GM19468 (cell line): ENCODE results near the gene CDK10.
"Not testable (repeated sequence)": the region's sequence is repeated elsewhere in the genome, so short reads cannot be mapped to it uniquely, and the experiment has no call there.

Source experiments
- ATAC-seq: cut with Tn5 transposase; IDR thresholded peaks from one replicate; pipeline ENCODE4 v1.9.1; 2021; ENCODE audit warnings: mild to moderate bottlenecking, moderate library complexity, moderate number of reproducible peaks; ENCODE audit not compliant: unreplicated experiment; ENCODE audit errors: extremely low read depth

Gene CDK10

GRCh38 chr16:89686520-89687091 is at the start of gene CDK10:
Gene CDK10, plus strand, starts transcription at chr16:89686689. Its CDS starts 22 bp downstream, at chr16:89686711.
- peak; percentile 55 for ATAC-seq

DNA sequence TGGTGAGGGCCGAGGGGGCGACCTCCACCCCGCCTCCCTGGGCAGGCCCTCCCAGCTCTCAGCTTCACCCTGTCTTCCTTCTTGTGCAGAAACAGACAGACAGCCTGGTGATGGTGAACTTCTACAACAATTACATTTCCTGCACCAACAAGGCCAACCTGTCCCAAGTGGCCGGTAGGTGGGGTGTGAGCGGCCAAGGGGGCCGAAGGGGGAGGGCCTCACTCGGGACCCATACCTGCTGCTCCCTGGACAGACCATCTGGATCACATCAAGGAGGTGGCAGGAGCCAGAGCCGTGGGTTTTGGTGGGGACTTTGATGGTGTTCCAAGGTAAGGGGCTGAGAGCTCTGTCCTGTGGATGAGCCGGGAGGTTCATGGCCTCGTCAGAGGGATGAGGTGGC is 49.1 kb upstream of the CDK10 start:
- ATAC-seq: no peak

DNA sequence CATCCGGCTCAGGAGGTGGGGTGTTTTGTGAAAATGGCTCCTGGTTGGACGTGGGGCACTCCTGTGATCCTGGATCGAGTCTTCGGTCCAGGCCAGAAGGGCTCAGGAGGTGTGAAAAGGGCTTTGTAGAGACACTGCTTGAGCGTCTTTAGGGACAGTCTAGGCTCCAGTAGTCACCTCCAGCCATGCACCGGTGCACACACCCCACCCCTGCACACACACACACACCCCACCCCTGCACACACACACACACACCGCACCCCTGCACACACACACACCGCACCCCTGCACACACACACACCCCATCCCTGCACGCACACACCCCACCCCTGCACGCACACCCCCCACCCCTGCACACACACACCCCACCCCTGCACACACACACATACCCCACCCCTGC is 48.0 kb upstream of the CDK10 start:
- ATAC-seq: no peak

- ATAC-seq: no peak
Measured at GRCh38 chr16:89639385-89639784, 47.1 kb upstream of the CDK10 start.

GRCh38 chr16:89641458-89642119 is 44.9 kb upstream of the CDK10 start:
- no peak for ATAC-seq

- no peak for ATAC-seq
Measured at GRCh38 chr16:89642574-89642973, 43.9 kb upstream of the CDK10 start.

- ATAC-seq: no peak
Measured at GRCh38 chr16:89643769-89644300, 42.7 kb upstream of the CDK10 start.

DNA sequence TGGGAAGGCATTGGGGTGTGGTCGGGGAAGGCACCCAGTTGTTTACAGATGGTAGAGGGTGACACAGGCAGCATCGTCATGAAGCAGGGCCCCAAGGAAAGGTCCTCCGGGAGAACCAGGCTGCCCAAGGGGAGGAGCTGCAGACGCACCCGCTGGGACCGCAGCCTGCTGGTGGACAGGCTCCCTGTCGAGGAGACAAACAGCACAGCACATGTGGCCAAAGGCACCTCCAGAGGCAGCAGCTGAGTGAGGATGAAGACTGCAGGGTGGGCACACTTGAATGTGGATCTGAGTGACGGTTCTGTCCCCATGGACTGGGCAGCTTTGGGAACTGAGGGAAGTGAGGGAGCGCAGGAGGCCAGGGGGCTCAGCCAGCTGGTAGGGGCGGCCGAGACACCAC is 41.4 kb upstream of the CDK10 start:
- ATAC-seq: no peak

GRCh38 chr16:89646270-89646669 is 40.2 kb upstream of the CDK10 start:
- no peak for ATAC-seq

DNA sequence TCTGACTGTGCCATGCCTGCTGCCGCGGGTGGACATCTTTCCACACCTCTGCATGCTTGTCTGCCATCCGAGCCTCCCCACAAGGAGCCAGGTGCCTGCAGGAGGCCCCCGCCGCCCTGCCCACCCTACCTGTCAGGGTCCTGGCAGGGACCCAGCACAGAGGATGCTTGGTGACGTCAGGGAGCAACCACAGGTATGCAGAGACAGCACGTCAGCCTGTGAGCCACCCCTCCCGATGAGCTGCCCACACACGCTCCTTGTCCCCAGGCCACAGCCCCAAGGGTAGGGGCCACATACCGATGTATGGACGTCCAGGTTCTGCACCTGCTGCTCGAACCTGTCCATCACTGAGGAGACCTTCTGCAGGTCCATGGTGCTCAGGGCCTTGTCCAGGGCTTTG is 39.6 kb upstream of the CDK10 start:
- ATAC-seq: no peak

DNA sequence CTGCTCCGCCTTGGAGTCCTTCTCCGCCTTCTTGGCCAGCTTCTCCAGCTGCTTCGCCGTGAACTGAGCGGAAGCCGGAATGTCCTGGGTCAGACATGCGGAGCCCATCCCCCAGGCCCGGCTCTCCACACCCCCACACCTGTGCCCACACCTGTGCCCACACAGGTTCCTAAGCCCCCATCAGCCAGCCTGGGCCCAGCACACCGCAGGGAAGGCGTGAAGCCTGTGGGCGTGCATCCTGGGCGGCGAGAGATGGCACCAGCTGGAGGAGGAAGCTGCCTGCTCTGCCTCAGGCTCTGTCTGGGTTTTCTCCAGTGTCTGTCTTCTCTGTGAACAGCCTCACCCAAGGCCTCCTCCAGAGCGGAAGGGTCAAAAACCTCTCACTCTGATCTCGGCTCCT is 34.9 kb upstream of the CDK10 start:
- ATAC-seq: no peak

DNA sequence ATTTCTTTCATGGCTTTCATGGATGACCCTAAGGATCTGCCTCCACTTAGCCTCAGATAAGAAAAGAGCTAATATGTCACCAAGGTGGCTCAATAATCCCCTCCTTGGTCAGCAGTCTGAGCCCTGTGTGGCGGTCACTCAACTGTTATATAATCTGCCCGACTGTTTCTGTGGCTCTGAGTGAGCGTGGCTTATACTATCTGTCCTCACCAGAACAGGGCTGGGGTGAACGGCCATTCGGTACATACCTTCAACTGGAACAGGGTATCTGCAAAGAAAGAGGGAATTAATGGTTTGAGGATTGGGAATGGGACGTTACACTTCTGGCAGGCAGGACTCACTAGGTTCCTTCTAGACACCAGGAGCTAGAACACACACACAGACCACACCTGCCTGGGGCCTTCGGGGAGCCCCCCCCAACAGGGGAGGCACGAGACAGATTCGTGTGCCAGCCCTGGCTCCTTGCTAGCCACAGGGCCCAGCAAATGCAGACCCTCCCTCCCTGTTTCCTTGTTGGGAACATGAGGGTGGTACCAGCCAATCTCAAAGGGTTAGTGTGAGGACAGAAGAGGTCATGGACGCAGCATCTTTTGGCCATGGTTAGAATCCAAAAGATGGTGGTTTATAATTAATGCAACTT is 32.7 kb upstream of the CDK10 start:
- no peak for ATAC-seq

GRCh38 chr16:89655062-89655643 is 31.3 kb upstream of the CDK10 start:
- ATAC-seq: no peak

DNA sequence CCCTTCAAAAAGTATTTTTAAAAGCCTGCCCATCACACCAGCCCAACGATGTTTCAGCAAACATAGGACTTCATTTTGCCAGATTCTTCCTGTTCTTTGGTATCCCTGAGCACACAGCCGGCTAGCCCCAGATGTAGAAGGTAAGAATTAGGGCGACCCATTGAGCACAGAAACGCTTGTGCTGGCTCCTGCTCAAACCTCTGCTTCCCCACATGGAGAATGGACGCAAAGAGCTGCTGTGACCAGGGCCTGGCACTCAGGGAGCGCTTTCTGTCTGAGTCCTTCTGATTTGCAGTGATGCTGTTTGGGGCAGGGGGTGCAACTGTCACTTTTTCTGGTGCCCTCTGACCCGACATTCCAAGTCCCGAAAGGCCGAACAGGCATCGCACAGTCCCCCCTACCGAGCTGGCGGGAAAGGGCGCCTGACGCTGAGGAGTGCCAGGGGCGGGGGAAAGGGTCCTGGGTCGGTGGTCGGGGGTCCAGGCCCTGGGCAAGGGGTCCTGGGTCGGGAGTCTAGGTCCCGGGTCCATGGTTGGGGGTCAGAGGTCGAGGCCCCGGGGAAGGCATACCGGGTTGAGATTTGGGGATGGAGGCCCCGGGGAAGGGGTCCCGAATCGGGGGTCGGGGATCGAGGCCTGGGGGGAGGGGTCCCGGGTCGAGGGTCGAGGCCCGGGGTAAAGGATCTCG is 29.9 kb upstream of the CDK10 start:
- ATAC-seq: no peak

DNA sequence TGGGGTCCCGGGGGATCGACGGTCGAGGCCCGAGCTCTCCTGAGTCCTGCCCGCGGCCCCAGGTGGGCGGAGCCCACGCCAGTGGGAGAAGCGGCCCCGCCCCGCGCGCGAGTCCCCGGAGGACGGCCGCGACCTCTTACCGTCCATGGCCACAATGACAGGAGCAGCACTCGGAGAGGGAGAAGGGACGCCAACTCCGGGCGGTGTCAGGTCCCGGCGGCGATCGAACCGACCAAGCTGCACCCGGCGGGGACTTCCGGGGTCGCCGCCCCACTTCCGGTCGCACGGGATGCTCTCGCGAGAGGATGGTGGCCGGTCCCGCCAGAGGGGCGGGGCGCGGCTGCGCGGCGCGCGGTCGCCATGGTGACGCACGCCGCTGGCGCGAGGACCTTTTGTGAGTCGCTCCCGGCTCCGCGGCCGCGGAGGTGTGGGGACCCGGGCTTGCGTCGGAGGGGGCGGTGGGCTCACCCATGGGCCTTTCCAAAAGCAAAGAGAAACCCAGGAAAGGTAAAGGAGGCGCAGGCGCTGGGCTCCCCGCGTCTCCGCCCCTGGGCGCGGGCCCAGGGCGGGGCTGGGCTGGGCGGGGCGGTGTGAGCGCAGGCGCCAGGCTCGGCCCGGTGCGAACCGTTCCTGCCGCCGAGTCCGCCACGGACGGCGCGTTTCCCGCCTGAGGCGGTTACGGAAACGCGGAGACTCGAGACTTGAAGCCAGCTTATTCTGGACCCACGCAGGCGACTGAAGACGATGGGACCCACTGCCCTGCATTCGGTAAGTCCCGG is 28.9 kb upstream of the CDK10 start, which contains the start of the genes CHMP1A and SPATA33:
Gene CHMP1A, minus strand, starts transcription at position 267 of the 779 bp plus-strand sequence. Its CDS starts 120 bp downstream, at position 147.
Gene SPATA33, plus strand, starts transcription at position 395 of the 779 bp plus-strand sequence. Its CDS starts 76 bp downstream, at position 471.
- ATAC-seq: peak; percentile 78

- ATAC-seq: no peak
Measured at GRCh38 chr16:89658221-89658879, 28.1 kb upstream of the CDK10 start.

DNA sequence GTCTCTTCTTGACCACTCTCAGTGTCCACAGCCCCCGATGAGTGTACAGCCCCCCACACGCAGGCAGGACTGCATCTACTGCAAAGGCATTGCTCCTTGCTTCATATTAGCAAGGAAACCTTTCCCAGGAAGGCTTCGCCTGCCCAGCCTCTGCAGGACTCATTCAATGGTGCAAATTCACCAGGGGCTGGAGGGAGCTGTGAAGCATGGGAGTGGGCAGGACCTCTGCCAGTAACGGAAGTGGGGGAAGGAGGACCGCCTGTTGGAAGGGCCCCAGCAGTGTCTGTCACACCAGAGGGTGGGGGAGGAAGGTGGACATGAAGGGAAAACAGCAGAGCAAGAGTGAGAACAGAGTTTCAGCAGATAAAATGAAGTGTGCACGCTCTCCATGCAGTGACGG is 26.3 kb upstream of the CDK10 start:
- ATAC-seq: no peak

DNA sequence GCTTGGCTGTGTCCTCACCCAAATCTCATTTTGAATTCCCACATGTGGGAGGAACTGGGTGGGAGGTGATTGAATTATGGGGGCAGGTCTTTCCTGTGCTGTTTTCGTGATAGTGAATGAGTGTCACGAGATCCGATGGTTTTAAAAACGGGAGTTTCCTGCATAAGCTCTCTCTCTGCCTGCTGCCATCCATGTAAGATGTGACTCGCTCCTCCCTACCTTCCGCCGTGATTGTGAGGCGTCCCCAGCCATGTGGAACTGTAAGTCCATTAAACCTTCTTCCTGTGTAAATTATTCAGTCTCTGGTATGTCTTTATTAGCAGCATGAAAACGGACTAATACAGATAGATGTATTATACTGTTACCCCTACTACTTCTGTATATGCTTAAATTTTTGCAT is 25.3 kb upstream of the CDK10 start:
- no peak for ATAC-seq

GRCh38 chr16:89664238-89664637 is 22.3 kb upstream of the CDK10 start:
- not testable (repeated sequence) for ATAC-seq
